ENCODE results near the gene ALG14.
"Not testable (repeated sequence)": the region's sequence is repeated elsewhere in the genome, so short reads cannot be mapped to it uniquely, and the experiment has no call there.

The ALG14 gene

GRCh38 chr1:95021805-95022643 lies 50.7 kb downstream of the ALG14 start:
- Histone ChIP-seq H3K36me3 (ENCODE audit: insufficient read depth, low read length) (peaks cover 13% of the 10 kb centered on the region), H3K9ac (ENCODE audit: low read depth, low read length) (no peak overlapping the region), H3K79me2 (ENCODE audit: insufficient read depth, low read length) (no peaks in the 10 kb centered on the region), H3K27me3 (ENCODE audit: insufficient read depth, low read length, poor library complexity) (no peaks in the 10 kb centered on the region), H3K9me3 (ENCODE audit: insufficient read depth, low read length, severe bottlenecking) (peaks cover 5% of the 10 kb centered on the region), H3K4me1 (ENCODE audit: insufficient read depth, low read length) (no peaks in the 10 kb centered on the region), H3K27ac (ENCODE audit: low read length) (no peak overlapping the region), H3K4me2 (ENCODE audit: insufficient read depth, low read length) (no peak overlapping the region), H3K4me3 (ENCODE audit: low read depth in 1 of 2, low read length in 2 of 2) (no peak overlapping the region), H2AFZ (ENCODE audit: low read depth, low read length) (no peak overlapping the region), H4K20me1 (ENCODE audit: insufficient read depth, low read length) (no peaks in the 10 kb centered on the region)
- DNase-seq (no peak), ATAC-seq (ENCODE audit: insufficient read depth, low read depth) (no peak)
- TF ChIP-seq EZH2 (IDR thresholded peaks at IDR 0.05; ENCODE audit: borderline replicate concordance, low read depth, low read length, severe bottlenecking), result no peak
- TF ChIP-seq, protein P1, sequence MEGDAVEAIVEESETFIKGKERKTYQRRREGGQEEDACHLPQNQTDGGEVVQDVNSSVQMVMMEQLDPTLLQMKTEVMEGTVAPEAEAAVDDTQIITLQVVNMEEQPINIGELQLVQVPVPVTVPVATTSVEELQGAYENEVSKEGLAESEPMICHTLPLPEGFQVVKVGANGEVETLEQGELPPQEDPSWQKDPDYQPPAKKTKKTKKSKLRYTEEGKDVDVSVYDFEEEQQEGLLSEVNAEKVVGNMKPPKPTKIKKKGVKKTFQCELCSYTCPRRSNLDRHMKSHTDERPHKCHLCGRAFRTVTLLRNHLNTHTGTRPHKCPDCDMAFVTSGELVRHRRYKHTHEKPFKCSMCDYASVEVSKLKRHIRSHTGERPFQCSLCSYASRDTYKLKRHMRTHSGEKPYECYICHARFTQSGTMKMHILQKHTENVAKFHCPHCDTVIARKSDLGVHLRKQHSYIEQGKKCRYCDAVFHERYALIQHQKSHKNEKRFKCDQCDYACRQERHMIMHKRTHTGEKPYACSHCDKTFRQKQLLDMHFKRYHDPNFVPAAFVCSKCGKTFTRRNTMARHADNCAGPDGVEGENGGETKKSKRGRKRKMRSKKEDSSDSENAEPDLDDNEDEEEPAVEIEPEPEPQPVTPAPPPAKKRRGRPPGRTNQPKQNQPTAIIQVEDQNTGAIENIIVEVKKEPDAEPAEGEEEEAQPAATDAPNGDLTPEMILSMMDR (IDR thresholded peaks at IDR 0.05; ENCODE audit: borderline replicate concordance, extremely low read depth, low read length, poor library complexity, severe bottlenecking), result no peak

DNA sequence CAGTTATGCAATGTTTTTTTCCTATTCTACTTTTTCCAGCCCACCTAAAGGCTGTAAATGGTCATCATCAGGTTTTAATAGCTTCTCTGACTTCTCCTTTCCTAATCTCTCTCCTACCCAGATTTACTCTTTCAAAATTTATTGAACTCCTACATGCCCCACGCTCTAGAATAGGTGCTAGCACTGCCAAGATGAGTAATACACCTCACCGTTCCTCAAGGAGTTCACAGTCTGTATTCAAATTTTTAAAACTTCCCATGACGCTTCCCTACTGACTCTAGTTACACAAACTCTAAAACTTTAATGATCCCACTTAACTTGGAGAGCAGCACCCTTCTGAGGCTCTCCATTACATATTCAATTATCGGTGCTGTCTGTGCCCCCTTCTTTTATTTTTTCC lies 51.6 kb downstream of the ALG14 start:
- Histone ChIP-seq H3K27me3 (ENCODE audit: insufficient read depth, low read length, poor library complexity) (no peaks in the 10 kb centered on the region), H3K4me3 (ENCODE audit: low read depth in 1 of 2, low read length in 2 of 2) (no peak overlapping the region), H3K9me3 (ENCODE audit: insufficient read depth, low read length, severe bottlenecking) (peaks cover 5% of the 10 kb centered on the region), H3K9ac (ENCODE audit: low read depth, low read length) (no peak overlapping the region), H4K20me1 (ENCODE audit: insufficient read depth, low read length) (no peaks in the 10 kb centered on the region), H2AFZ (ENCODE audit: low read depth, low read length) (no peak overlapping the region), H3K27ac (ENCODE audit: low read length) (no peak overlapping the region), H3K4me2 (ENCODE audit: insufficient read depth, low read length) (no peak overlapping the region), H3K36me3 (ENCODE audit: insufficient read depth, low read length) (peaks cover 9% of the 10 kb centered on the region; the same call in 1 of the 2 replicates), H3K4me1 (ENCODE audit: insufficient read depth, low read length) (no peaks in the 10 kb centered on the region), H3K79me2 (ENCODE audit: insufficient read depth, low read length) (no peaks in the 10 kb centered on the region)
- no peak for DNase-seq
- TF ChIP-seq EZH2 (IDR thresholded peaks at IDR 0.05; ENCODE audit: borderline replicate concordance, low read depth, low read length, severe bottlenecking), result no peak
- TF ChIP-seq, protein P1 (IDR thresholded peaks at IDR 0.05; ENCODE audit: borderline replicate concordance, extremely low read depth, low read length, poor library complexity, severe bottlenecking), result no peak
- ATAC-seq (ENCODE audit: insufficient read depth, low read depth), result no peak

- not testable (repeated sequence) for H3K27me3 ChIP-seq (ENCODE audit: insufficient read depth, low read length, poor library complexity); H3K4me2 ChIP-seq (ENCODE audit: insufficient read depth, low read length); H4K20me1 ChIP-seq (ENCODE audit: insufficient read depth, low read length); H2AFZ ChIP-seq (ENCODE audit: low read depth, low read length); H3K9ac ChIP-seq (ENCODE audit: low read depth, low read length); ATAC-seq (ENCODE audit: insufficient read depth, low read depth); H3K4me3 ChIP-seq (ENCODE audit: low read depth in 1 of 2, low read length in 2 of 2); H3K27ac ChIP-seq (ENCODE audit: low read length); H3K36me3 ChIP-seq (ENCODE audit: insufficient read depth, low read length); H3K79me2 ChIP-seq (ENCODE audit: insufficient read depth, low read length); H3K9me3 ChIP-seq (ENCODE audit: insufficient read depth, low read length, severe bottlenecking); H3K4me1 ChIP-seq (ENCODE audit: insufficient read depth, low read length); DNase-seq
Measured at GRCh38 chr1:95019466-95019865, 53.3 kb downstream of the ALG14 start.

GRCh38 chr1:95018602-95019369 lies 54.0 kb downstream of the ALG14 start:
- ATAC-seq (ENCODE audit: insufficient read depth, low read depth) (no peak), DNase-seq (no peak)

More at GRCh38 chr1:95018602-95019369, 54.0 kb downstream of the ALG14 start:
- H3K27me3 ChIP-seq (ENCODE audit: insufficient read depth, low read length, poor library complexity), result no peaks in the 10 kb centered on the region
- no peak overlapping the region for H3K4me2 ChIP-seq (ENCODE audit: insufficient read depth, low read length)
- H3K79me2 ChIP-seq (ENCODE audit: insufficient read depth, low read length), result no peaks in the 10 kb centered on the region
- H4K20me1 ChIP-seq (ENCODE audit: insufficient read depth, low read length), result no peaks in the 10 kb centered on the region
- H3K27ac ChIP-seq (ENCODE audit: low read length), result no peak overlapping the region
- no peaks in the 10 kb centered on the region for H3K36me3 ChIP-seq (ENCODE audit: insufficient read depth, low read length)
- TF ChIP-seq, protein P1 (IDR thresholded peaks at IDR 0.05; ENCODE audit: borderline replicate concordance, extremely low read depth, low read length, poor library complexity, severe bottlenecking), result no peak
- no peak for TF ChIP-seq EZH2 (IDR thresholded peaks at IDR 0.05; ENCODE audit: borderline replicate concordance, low read depth, low read length, severe bottlenecking)
- no peaks in the 10 kb centered on the region for H3K9me3 ChIP-seq (ENCODE audit: insufficient read depth, low read length, severe bottlenecking)
- no peak overlapping the region for H3K9ac ChIP-seq (ENCODE audit: low read depth, low read length)
- no peak overlapping the region for H3K4me3 ChIP-seq (ENCODE audit: low read depth in 1 of 2, low read length in 2 of 2)
- no peak overlapping the region for H2AFZ ChIP-seq (ENCODE audit: low read depth, low read length)
- no peaks in the 10 kb centered on the region for H3K4me1 ChIP-seq (ENCODE audit: insufficient read depth, low read length)

Data from DND-41 (cell line).